K562 (cell line): ENCODE measurements around the gene PPWD1. TPM values are rescaled to one million over a fixed set of nuclear protein-coding genes. Genes with fewer than 3 reads are reported as not detected.

Experiments used
- ATF1 ChIP-seq, 2 experiments: fragments of 450-650 bp in 1 of 2; IDR thresholded peaks; 2 replicates each; pipeline ENCODE4 v1.6.1; 2016; ENCODE audit warnings: missing compliant biosample characterization in 1 of 2, missing genetic modification characterization in 1 of 2
- BMI1 ChIP-seq: fragments of 150-350 bp; IDR thresholded peaks from 2 replicates; pipeline ENCODE4 v1.6.1; 2014; ENCODE audit warnings: low read length
- HDGF ChIP-seq: fragments of 450-650 bp; IDR thresholded peaks from 2 replicates; pipeline ENCODE4 v1.6.1; 2016
- MBD2 ChIP-seq: sonication (generic); IDR thresholded peaks from 2 replicates; pipeline ENCODE4 v1.6.1; 2016; ENCODE audit warnings: low read depth, borderline replicate concordance
- MCM3 ChIP-seq: fragments of 450-650 bp; IDR thresholded peaks from 2 replicates; pipeline ENCODE4 v1.6.1; 2016
- NCOA2 ChIP-seq, 2 experiments: fragments of 450-650 bp; IDR thresholded peaks; 2 replicates each; pipeline ENCODE4 v1.6.1; 2018; ENCODE audit warnings: mild to moderate bottlenecking in 2 of 2, moderate library complexity in 1 of 2; ENCODE audit not compliant: partially characterized antibody in 2 of 2
- SIRT6 ChIP-seq: IDR thresholded peaks from one replicate; pipeline ENCODE4 v1.6.1; 2012; ENCODE audit warnings: low read depth, mild to moderate bottlenecking, control low read depth, inconsistent platforms, low read length, moderate library complexity
- SMAD3 ChIP-seq: fragments of 450-650 bp; formaldehyde crosslinking; conservative IDR thresholded peaks from 2 replicates; pipeline ENCODE4 v1.4.0; 2020; ENCODE audit warnings: mild to moderate bottlenecking
- ZNF311 ChIP-seq: fragments of 250-450 bp; sonication (Bioruptor Pico); IDR thresholded peaks from 2 replicates; pipeline ENCODE4 v1.4.0; 2020; ENCODE audit warnings: mild to moderate bottlenecking, moderate library complexity
- ZNF408 ChIP-seq: fragments of 250-450 bp; sonication (Bioruptor Pico); IDR thresholded peaks from 2 replicates; pipeline ENCODE4 v1.4.0; 2020; ENCODE audit warnings: low read depth, mild to moderate bottlenecking, moderate library complexity
- polyA plus RNA-seq, 8 experiments: library from polyadenylated mRNA; depleted of rRNA in 4 of 8; stranded (reverse) in 5 of 8; unstranded in 3 of 8; fragments of >200 nt; fragmentation: Nextera tagmentation in 2 of 8; fragmentation: Illumina TruSeq in 1 of 8; extraction: Ambion mirVana in 2 of 8; extraction: Trizol in 1 of 8; gene quantifications; 2 replicates each; pipeline versions ENCODE4 v1.2.1 to v1.2.3, GENCODE V29; 2011 to 2014; ENCODE audit warnings: inconsistent platforms in 1 of 8, missing spikeins in 1 of 8
- total RNA-seq, 7 experiments: library from RNA; depleted of rRNA in 6 of 7; stranded (reverse); fragments of >200 nt in 6 of 7; fragmentation: Illumina TruSeq in 2 of 7; extraction: Trizol in 2 of 7; gene quantifications; 2 replicates each; pipeline versions ENCODE4 v1.2.1 to v1.2.3, GENCODE V29; 2011 to 2021; ENCODE audit warnings: low replicate concordance in 1 of 7
- TF ChIP-seq, protein P1 (sequence below): fragments of 450-650 bp; IDR thresholded peaks from 2 replicates; pipeline ENCODE4 v1.6.1; 2014; ENCODE audit warnings: low read depth, mild to moderate bottlenecking, moderate library complexity, borderline replicate concordance
- TF ChIP-seq, protein P2 (sequence below): fragments of 250-450 bp; sonication (Bioruptor Pico); IDR thresholded peaks from 2 replicates; pipeline ENCODE4 v1.5.0; 2022; ENCODE audit warnings: mild to moderate bottlenecking
- TF ChIP-seq, protein P3 (sequence below): sonication (generic); formaldehyde crosslinking; IDR thresholded peaks from 2 replicates; pipeline ENCODE4 v1.8.0; 2022; ENCODE audit warnings: mild to moderate bottlenecking, missing genetic modification reagents
- TF ChIP-seq, protein P4 (sequence below): sonication (generic); formaldehyde crosslinking; IDR thresholded peaks from 2 replicates; pipeline ENCODE4 v1.8.1; 2022; ENCODE audit warnings: missing genetic modification reagents
- TF ChIP-seq, protein P5 (sequence below): conservative IDR thresholded peaks from 2 replicates; pipeline ENCODE4 v1.6.1; 2011; ENCODE audit warnings: low read depth, mild to moderate bottlenecking, low read length; ENCODE audit not compliant: control insufficient read depth

The PPWD1 gene
- total and polyA plus RNA-seq, 9 of the 15 experiments (the other 6 are each of a cell fraction or from before 2014, with no cell fraction given), result 24.1 to 89.2 (median 51.4) TPM

- TF ChIP-seq ATF1 (CRISPR knock-in tag; IDR thresholded peaks at IDR 0.05) (peak; percentile 89), ATF1 (tag; IDR thresholded peaks at IDR 0.05) (peak; percentile 100), MCM3 (no peak), MBD2 (peak; percentile 95), HDGF (no peak), ZNF311 (CRISPR knock-in tag) (no peak), SIRT6 (no peak), SMAD3 (CRISPR knock-in tag) (no peak; the same call in 1 of the 2 replicates), ZNF408 (CRISPR knock-in tag) (no peak), BMI1 (no peak), NCOA2 (IDR thresholded peaks at IDR 0.05; ENCODE audit: partially characterized antibody in 2 of 2) (no peak)
- TF ChIP-seq, protein P1, sequence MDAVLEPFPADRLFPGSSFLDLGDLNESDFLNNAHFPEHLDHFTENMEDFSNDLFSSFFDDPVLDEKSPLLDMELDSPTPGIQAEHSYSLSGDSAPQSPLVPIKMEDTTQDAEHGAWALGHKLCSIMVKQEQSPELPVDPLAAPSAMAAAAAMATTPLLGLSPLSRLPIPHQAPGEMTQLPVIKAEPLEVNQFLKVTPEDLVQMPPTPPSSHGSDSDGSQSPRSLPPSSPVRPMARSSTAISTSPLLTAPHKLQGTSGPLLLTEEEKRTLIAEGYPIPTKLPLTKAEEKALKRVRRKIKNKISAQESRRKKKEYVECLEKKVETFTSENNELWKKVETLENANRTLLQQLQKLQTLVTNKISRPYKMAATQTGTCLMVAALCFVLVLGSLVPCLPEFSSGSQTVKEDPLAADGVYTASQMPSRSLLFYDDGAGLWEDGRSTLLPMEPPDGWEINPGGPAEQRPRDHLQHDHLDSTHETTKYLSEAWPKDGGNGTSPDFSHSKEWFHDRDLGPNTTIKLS, result no peak
- TF ChIP-seq, protein P2, sequence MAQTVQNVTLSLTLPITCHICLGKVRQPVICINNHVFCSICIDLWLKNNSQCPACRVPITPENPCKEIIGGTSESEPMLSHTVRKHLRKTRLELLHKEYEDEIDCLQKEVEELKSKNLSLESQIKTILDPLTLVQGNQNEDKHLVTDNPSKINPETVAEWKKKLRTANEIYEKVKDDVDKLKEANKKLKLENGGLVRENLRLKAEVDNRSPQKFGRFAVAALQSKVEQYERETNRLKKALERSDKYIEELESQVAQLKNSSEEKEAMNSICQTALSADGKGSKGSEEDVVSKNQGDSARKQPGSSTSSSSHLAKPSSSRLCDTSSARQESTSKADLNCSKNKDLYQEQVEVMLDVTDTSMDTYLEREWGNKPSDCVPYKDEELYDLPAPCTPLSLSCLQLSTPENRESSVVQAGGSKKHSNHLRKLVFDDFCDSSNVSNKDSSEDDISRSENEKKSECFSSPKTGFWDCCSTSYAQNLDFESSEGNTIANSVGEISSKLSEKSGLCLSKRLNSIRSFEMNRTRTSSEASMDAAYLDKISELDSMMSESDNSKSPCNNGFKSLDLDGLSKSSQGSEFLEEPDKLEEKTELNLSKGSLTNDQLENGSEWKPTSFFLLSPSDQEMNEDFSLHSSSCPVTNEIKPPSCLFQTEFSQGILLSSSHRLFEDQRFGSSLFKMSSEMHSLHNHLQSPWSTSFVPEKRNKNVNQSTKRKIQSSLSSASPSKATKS (CRISPR knock-in tag), result no peak
- TF ChIP-seq, protein P3, sequence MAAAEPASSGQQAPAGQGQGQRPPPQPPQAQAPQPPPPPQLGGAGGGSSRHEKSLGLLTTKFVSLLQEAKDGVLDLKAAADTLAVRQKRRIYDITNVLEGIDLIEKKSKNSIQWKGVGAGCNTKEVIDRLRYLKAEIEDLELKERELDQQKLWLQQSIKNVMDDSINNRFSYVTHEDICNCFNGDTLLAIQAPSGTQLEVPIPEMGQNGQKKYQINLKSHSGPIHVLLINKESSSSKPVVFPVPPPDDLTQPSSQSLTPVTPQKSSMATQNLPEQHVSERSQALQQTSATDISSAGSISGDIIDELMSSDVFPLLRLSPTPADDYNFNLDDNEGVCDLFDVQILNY, result peak; percentile 78; the same call in 1 of the 2 replicates
- TF ChIP-seq, protein P4, sequence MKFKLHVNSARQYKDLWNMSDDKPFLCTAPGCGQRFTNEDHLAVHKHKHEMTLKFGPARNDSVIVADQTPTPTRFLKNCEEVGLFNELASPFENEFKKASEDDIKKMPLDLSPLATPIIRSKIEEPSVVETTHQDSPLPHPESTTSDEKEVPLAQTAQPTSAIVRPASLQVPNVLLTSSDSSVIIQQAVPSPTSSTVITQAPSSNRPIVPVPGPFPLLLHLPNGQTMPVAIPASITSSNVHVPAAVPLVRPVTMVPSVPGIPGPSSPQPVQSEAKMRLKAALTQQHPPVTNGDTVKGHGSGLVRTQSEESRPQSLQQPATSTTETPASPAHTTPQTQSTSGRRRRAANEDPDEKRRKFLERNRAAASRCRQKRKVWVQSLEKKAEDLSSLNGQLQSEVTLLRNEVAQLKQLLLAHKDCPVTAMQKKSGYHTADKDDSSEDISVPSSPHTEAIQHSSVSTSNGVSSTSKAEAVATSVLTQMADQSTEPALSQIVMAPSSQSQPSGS, result no peak
- TF ChIP-seq, protein P5, sequence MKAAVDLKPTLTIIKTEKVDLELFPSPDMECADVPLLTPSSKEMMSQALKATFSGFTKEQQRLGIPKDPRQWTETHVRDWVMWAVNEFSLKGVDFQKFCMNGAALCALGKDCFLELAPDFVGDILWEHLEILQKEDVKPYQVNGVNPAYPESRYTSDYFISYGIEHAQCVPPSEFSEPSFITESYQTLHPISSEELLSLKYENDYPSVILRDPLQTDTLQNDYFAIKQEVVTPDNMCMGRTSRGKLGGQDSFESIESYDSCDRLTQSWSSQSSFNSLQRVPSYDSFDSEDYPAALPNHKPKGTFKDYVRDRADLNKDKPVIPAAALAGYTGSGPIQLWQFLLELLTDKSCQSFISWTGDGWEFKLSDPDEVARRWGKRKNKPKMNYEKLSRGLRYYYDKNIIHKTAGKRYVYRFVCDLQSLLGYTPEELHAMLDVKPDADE, result peak; percentile 38; the same call in 1 of the 2 replicates
Measured at GRCh38 chr5:65562731-65563701, at the start of gene PPWD1, which contains the start of gene CENPK (continued).
